A673 (cell line): ENCODE measurements around the gene DIDO1. TPM values are rescaled to one million over a fixed set of nuclear protein-coding genes. Genes with fewer than 3 reads are reported as not detected.

Experiments used
- BruUV-seq: library from RNA; stranded (reverse); fragments of 400-500 nt; replicated peaks from 2 replicates; lab custom pipeline; 2021; lab: Mats Ljungman, UMichigan
- CTCF ChIA-PET: fragments of 300-600 bp; sonication (Branson Sonifier 250); formaldehyde crosslinking; loops from one replicate; lab custom pipeline; 2022; ENCODE audit warnings: antibody characterized with exemption; lab: Charles Lee
- POLR2A ChIA-PET: fragments of 300-600 bp; sonication (Branson Sonifier 250); formaldehyde crosslinking; loops from one replicate; lab custom pipeline; 2022; ENCODE audit warnings: antibody characterized with exemption; ENCODE audit not compliant: low non-redundant PET; lab: Charles Lee
- DNase-seq: peaks from one replicate; pipeline ENCODE4 v3.0.0-alpha.2; 2015; ENCODE audit warnings: low spot score
- H3K27ac ChIP-seq: fragments of 200-600 bp; sonication (generic); 2 replicates; pipeline ENCODE4 v1.5.1; 2016; ENCODE audit warnings: mixed run types, low read depth, mild to moderate bottlenecking, mixed read lengths, antibody characterized with exemption, low read length; ENCODE audit not compliant: poor library complexity, severe bottlenecking
- H3K27me3 ChIP-seq: fragments of 200-600 bp; sonication (generic); replicated peaks from 2 replicates; pipeline ENCODE4 v1.6.1; 2017; ENCODE audit warnings: mixed run types, low read depth, mild to moderate bottlenecking, mixed read lengths, antibody characterized with exemption, low read length; ENCODE audit not compliant: insufficient read depth, poor library complexity
- H3K36me3 ChIP-seq: fragments of 200-600 bp; sonication (generic); 2 replicates; pipeline ENCODE4 v1.6.1; 2016; ENCODE audit warnings: mixed run types, mild to moderate bottlenecking, mixed read lengths, antibody characterized with exemption, low read length; ENCODE audit not compliant: insufficient read depth, poor library complexity, severe bottlenecking
- H3K4me1 ChIP-seq: fragments of 200-600 bp; sonication (generic); 2 replicates; pipeline ENCODE4 v1.6.1; 2017; ENCODE audit warnings: mixed run types, mild to moderate bottlenecking, mixed read lengths, antibody characterized with exemption, low read length; ENCODE audit not compliant: insufficient read depth, poor library complexity, severe bottlenecking
- H3K4me3 ChIP-seq: fragments of 200-600 bp; sonication (generic); 2 replicates; pipeline ENCODE4 v1.5.1; 2016; ENCODE audit warnings: low read depth, mixed run types, mild to moderate bottlenecking, mixed read lengths, low read length; ENCODE audit not compliant: poor library complexity, severe bottlenecking
- H3K9me3 ChIP-seq: fragments of 200-600 bp; sonication (generic); 2 replicates; pipeline ENCODE4 v1.6.1; 2016; ENCODE audit warnings: mixed run types, low read depth, mild to moderate bottlenecking, mixed read lengths, antibody characterized with exemption, low read length; ENCODE audit not compliant: poor library complexity, severe bottlenecking
- CTCF ChIP-seq: fragments of 300-800, 200-600 bp; sonication (generic); conservative IDR thresholded peaks from 2 replicates; pipeline ENCODE4 v1.5.1; 2017; ENCODE audit warnings: low read depth, mild to moderate bottlenecking, antibody characterized with exemption, low read length, moderate library complexity, mixed read lengths
- EZH2 ChIP-seq: fragments of 200-600 bp; sonication (generic); IDR thresholded peaks from 2 replicates; pipeline ENCODE4 v1.6.1; 2017; ENCODE audit warnings: borderline replicate concordance, low read depth, mild to moderate bottlenecking, mixed read lengths, antibody characterized with exemption, low read length; ENCODE audit not compliant: poor library complexity, severe bottlenecking
- intact Hi-C: fragments of 100-400 bp; cut with micrococcal nuclease; formaldehyde crosslinking; loops from one replicate; pipeline ENCODE4 v1.10.0; 2022; ENCODE audit not compliant: unreplicated experiment
- total RNA-seq: library from RNA; stranded (reverse); gene quantifications from 2 replicates; pipeline ENCODE4 v1.2.3, GENCODE V29; 2021

The DIDO1 gene
- total RNA-seq, 1 experiment from 2014 or later = 64.4 TPM

GRCh38 chr20:62860391-62860923, 65.8 kb downstream of the DIDO1 start:
- TF ChIP-seq CTCF (peak; percentile 34; the same call in 1 of the 2 replicates), EZH2 (no peak)
- H3K27ac ChIP-seq = peak overlapping the region; percentile 59
- intact Hi-C loops = no loop called here
- CTCF ChIA-PET = no interaction called here
- H3K4me3 ChIP-seq = peak overlapping the region; percentile 70
- BruUV-seq = no TSS peak
- H3K27me3 ChIP-seq = no peaks in the 10 kb centered on the region
- peaks cover 23% of the 10 kb centered on the region for H3K36me3 ChIP-seq
- no peaks in the 10 kb centered on the region for H3K9me3 ChIP-seq
- peak; percentile 48 for DNase-seq
- H3K4me1 ChIP-seq = peaks cover 10% of the 10 kb centered on the region
- POLR2A ChIA-PET = no interaction called here

GRCh38 chr20:62859721-62860120, 66.6 kb downstream of the DIDO1 start:
- BruUV-seq = no TSS peak
- ChIA-PET POLR2A (no interaction called here), CTCF (no interaction called here)
- H3K36me3 ChIP-seq = peaks cover 29% of the 10 kb centered on the region
- peak overlapping the region; percentile 70 for H3K4me3 ChIP-seq
- DNase-seq = no peak
- no peaks in the 10 kb centered on the region for H3K9me3 ChIP-seq
- H3K27ac ChIP-seq = no peak overlapping the region
- TF ChIP-seq EZH2 (no peak), CTCF (no peak)
- intact Hi-C loops = no loop called here
- peaks cover 10% of the 10 kb centered on the region for H3K4me1 ChIP-seq
- H3K27me3 ChIP-seq = no peaks in the 10 kb centered on the region

- no peak overlapping the region for H3K4me3 ChIP-seq
- DNase-seq = no peak
- intact Hi-C loops = no loop called here
- H3K27me3 ChIP-seq = no peaks in the 10 kb centered on the region
- no peaks in the 10 kb centered on the region for H3K9me3 ChIP-seq
- no peak for TF ChIP-seq EZH2
- TF ChIP-seq CTCF = no peak
- no TSS peak for BruUV-seq
- H3K36me3 ChIP-seq = peaks cover 43% of the 10 kb centered on the region
- no peak overlapping the region for H3K27ac ChIP-seq
- H3K4me1 ChIP-seq = peaks cover 10% of the 10 kb centered on the region
- ChIA-PET POLR2A (no interaction called here), CTCF (no interaction called here)
These were observed 68.1 kb downstream of the DIDO1 start for GRCh38 chr20:62858058-62858830.
